HCEC 1CT (cell line): ENCODE data around the gene KAT5.
"Not testable (repeated sequence)": the region's sequence is repeated elsewhere in the genome, so short reads cannot be mapped to it uniquely, and the experiment has no call there.

ENCODE experiments used
- DNase-seq: peaks from one replicate; pipeline ENCODE4 v3.0.0-alpha.2; 2017

Gene KAT5

GRCh38 chr11:65762169-65762568 is 50.1 kb downstream of the KAT5 start:
- not testable (repeated sequence) for DNase-seq

DNA sequence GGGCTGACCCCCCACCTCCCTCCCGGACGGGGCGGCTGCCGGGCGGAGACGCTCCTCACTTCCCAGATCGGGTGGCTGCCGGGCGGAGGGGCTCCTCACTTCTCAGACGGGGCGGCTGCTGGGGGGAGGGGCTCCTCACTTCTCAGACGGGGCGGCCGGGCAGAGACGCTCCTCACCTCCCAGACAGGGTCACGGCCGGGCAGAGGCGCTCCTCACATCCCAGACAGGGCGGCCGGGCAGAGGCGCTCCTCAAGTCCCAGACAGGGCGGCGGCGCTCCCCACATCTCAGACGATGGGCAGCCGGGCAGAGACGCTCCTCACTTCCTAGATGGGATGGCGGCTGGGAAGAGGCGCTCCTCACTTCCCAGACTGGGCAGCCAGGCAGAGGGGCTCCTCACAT is 50.8 kb downstream of the KAT5 start:
- not testable (repeated sequence) for DNase-seq

- no peak for DNase-seq
These were observed 52.4 kb downstream of the KAT5 start for GRCh38 chr11:65764434-65764833.

- peak; percentile 35 for DNase-seq
These were observed 54.5 kb downstream of the KAT5 start for GRCh38 chr11:65766535-65766934.

DNA sequence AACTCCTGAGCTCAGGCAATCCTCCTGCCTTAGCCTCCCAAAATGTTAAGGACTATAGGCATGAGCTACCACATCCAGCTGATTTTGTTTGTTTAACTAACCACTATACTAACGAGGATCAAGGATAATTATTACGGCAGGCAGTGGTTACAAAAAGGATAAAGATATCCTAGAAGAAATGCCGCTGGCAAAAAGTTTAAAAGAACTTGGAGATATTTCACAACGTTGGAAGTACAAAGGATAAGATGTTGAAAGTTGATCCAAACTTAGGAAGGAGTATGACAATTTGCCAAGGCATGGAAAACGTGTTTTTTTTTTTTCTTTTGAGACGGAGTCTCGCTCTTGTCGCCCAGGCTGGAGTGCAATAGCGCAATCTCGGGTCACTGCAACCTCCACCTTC is 55.4 kb downstream of the KAT5 start:
- peak; percentile 27 for DNase-seq

- DNase-seq = not testable (repeated sequence)
These were observed 55.8 kb downstream of the KAT5 start for GRCh38 chr11:65767806-65768205.
